Left renal cortex interstitium (tissue), 4 donors: ENCODE results near the gene CHST13. TPM values are rescaled to one million over a fixed set of nuclear protein-coding genes. Genes with fewer than 3 reads are reported as not detected.

Source experiments
- DNase-seq, 4 donors: peaks; one replicate each; pipeline ENCODE4 v3.0.0-alpha.2; 2013; ENCODE audit warnings: low read depth in 4 of 4, low spot score in 2 of 4, missing footprints in 1 of 4
- polyA plus RNA-seq, 4 donors: library from polyadenylated mRNA; unstranded; fragments of 120-200 nt; gene quantifications; one replicate each; pipeline ENCODE4 v1.2.1, GENCODE V29; 2013; ENCODE audit not compliant: insufficient read length in 4 of 4

CHST13 gene
- polyA plus RNA-seq, 4 donors = 4.0 to 6.5 (median 5.2) TPM

DNA sequence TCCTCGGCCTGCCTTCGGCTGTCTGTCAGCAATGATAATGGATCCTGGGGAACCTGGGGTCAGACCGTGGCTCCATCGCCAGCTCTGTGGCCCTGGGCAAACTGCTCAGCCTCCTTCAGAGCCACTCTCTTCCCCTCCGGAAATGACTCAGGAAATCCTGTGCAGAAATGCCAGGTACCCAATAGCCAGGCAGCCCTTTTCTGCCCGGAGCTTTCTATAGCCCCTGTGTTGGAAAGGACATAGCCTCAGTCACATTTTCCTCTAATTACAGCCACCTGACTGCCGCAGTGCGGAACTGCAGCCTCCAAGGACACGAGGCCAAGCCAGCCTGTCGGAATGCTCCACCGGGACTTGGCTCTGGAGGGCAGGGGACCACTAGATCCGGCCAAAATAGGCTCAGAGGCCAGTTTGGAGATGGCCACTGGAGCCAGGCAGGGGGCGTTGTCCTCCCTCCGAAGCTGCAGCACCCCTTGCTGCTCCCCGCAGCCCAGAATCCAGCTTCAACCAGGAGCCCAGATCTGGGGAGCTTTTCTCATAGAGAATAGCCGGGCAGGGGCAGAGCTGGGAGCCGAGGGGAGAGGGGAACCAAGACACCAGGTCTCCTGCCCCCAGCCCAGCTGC is 36.7 kb upstream of the CHST13 start:
- DNase-seq = no peak

DNA sequence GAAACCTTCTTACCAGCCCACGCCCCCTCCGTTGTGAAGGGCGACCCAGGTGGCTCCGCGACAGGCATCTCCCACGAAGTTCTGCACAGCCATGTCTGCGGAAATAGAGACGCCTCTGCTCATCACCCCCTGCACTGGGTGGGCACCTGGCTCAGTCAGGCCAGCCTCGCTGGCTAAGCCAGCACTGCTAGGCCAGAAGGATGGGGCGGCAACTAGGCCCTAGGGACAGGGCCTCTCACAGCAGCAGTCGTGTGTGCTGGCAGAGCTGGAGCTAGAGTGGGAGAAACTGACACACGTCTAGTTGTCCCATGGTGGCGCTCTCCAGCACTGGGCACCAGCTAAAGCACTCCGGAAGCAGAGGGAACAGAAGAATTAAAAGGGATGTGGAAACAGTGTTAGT is 35.8 kb upstream of the CHST13 start:
- DNase-seq = no peak

DNA sequence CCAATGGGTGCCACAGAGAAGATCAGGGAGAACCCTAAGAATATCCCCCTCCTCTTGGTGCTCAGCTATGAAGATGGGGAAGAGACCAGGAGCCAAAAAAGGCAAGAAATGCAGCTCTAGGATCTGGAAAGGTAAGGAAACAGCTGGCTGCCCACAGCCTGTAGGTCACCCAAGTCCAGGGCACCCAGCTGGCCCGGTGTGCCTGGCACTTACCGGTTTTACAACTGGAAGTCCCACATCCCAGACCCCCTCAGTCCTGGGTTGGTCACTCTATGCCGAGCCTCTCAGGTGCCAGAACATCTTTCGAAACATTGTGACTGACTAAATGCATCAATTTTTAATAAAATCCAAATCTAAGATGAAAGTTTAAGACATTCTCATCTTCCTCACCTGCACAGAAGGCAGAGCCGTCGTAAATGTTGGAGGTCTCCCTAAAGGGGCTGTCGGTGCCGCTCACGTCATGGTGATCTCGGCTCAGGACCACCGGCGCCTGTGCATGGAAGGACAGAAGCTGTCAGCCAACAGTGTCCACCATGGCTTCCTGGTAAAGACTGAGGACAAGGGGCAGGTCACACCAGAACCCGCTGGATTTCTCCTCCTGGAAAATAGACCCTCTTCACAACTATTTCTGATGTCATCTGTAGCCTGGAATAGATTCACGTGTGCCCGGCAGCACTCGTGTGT is 34.9 kb upstream of the CHST13 start:
- DNase-seq = no peak

DNA sequence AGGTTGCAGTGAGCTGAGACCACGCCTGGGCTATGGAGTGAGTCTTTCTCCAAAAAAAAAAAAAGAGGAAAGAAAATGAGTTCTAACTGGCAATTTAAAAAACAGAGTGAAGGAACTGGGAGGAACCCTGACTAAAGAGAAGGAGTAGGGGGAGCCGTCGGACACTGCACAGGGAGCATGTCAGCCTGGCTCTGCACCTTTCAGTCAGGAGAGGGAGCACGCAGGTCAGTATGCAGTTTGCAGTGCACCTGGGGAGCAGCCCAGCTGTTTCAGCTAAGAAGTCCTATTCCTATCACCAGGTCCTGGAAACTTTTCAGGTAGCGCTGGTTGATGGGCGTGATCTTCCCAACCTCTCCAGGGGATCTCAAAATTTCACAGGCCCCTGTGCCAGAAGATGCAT is 33.3 kb upstream of the CHST13 start:
- no peak for DNase-seq

DNA sequence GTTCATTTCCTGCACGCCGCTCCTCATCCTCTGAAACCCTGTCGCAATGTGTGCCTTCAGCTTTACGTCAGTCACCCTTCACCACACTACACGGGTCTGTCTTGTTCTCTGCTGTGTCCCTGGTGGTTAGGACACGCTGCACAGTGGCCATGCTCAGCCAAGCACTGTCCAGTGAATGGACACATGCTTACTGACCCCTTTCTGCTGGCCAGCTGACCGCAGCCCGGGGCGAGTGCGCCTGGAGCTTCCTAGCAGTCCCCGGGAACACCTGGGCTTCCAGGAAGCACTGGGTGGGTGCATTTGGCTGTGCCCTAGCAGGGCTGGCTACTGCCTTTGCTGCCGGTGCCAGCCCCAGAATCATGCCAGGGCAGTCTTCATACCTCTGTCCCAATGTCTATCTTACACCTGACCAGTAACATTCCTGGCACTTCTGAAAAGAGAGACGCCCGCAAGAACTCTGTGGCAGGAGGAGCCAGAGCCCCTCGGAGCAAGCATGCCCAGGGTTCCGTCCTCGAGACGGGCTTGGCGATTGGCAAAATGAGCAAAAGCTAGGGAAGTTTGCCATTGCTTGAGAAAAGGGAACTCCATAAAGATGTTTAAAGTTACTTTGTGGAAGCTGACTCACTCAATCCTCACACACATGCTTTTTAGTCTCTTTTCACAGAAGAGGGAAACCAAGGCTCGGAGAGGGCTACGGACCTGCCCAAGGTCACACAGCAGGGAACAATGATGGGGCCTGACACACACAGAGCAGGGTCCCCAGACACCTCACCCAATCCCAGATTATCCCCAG is 32.5 kb upstream of the CHST13 start:
- DNase-seq = no peak

DNA sequence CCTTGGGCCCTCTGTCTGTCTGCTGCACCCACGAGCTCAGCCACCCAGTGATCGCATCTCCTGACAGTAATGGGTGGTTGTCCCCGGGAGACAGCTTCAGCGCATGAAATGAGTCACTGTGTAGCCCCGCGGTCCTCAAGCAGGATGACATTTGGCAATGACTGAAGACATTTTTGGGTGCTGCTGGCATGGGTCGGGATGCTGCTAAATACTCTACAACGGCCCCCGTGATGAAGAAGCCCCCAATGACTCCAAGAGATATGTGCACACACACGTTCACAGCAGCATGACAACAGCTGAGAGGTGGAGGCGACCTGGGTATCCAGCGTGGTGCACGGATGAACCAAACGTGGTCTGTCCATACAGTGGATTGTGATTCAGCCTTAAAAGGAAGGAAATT is 30.9 kb upstream of the CHST13 start:
- DNase-seq = no peak

DNA sequence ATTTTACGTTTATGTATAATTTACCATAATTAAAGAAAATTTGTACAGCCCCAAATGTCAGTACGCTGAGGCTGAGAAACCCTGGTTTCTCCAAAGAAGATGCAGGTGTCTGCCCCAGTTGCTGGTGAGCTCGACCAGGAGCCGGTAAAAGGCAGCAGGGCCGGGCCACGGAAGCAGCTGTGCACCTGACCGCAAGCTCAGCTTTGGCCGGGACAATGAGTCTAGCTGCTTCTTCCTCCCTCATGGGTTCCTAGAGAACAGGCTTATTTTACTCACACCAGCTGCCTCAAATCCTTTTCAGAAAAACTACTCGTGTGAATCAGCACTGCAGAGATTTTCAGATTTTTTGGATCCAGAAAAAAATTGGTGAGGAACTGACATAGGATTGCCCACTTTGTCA is 30.2 kb upstream of the CHST13 start:
- DNase-seq = no peak

DNA sequence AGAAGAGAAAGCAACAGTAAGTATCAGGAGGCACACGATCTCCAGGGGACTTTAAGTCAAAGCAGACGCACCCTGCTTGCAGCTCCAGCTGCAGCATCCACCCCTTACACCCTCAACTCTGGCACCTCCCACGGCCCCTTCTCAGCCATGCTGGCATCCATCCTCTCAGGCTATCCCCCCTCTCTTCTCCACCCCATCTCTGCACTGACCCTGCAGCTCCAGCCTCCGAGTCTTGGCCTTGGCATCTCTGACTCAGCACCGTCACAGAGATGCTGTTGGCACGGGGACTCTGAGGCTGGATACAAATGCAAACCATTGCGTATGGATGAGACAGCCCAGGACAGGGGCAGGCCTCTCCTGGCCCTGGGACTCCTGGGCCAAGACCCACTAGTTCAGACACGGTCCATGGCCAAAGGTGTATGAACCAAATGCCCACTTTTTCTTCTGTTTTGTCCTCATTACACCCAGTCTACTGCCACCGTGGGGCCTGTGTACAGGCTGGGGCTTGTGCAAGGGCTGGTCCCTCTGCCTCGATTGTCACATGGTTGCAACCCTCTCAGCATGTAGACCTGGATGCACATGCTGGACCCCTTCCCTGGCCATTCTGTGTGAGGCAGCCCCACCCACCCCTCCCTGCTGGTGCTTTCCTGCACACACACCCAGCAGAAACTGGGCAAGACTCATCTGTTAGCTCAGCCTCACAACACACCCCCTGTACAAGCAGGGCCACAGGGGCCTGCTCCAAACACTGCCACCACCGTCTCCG is 29.6 kb upstream of the CHST13 start:
- DNase-seq = no peak

DNA sequence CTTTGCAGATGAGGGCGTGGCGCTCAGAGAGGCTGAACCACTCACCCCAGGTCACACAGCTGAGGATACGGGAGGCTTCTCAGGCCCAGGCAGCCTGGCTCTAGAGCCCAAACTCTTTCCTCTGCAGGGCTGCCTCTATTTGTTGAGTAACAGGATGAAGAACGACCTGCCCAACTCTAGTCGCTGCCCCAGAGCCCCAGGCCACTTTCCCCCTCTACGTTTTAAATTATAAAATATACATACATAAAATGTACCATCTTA is 29.1 kb upstream of the CHST13 start:
- no peak for DNase-seq

DNA sequence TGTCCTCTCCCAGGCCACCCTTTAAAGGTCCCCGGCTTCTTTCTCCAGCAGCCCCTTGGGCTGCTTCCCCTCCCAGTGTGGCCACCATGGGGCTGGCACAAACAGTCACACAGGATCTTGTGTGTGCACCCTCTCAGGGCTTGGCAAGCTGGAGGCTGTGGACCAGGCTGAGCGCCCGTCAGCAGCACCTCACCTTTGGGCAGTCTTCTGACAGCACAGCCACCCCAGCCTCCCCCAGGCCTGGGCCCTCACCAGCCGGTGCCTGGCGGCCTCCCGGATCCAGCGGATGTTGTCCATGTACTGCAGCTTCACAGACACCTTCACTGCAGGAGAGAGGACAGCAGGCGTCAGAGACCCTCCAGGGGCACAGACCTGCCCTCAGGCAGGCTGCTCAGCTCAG is 28.2 kb upstream of the CHST13 start:
- DNase-seq = no peak

DNA sequence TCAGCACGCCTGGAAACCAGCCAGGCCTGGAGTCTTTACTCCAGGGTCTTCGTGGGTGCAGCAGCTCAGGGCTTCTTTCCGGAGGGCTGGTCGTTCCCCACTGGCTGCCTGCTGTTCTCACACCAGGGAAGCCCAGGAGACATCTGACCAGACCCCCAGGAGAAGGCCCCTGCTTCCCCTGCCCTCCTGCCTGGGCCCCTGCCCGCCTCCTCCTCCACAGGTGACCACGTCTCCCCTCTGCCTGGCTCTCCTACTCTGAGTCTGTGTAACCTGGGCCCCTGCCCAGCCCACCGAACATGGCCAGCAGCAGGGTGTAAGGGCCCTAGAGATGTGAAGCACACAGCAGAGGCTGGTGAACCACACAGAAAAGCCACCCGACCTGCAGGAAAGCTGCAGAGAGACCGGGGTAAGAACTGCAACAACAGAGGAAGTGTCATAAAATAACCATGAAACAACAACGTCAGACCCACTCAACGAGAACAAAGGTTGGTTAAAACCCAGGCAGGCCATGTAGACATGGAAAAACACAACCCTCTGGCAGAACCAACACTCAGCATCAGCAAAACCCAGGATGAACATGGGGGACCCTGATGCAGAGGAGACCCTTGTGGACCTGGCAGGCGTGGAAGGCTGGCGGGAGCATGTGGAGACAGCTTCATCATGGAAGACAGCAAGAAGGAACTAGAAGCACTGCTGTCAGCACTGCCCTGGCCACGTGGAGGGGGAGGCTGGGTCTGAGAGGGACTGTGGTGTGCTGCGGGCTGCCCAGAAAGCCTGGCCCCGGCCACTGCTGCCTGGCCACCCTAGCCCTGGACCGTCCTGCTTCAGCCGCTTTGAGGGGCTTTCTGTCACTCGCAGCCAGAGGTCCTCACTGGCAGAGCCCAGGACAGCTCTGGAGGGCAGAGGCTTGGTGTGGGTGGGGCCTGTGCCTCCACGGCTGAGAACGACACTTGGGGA is 26.8 kb upstream of the CHST13 start:
- DNase-seq = no peak

DNA sequence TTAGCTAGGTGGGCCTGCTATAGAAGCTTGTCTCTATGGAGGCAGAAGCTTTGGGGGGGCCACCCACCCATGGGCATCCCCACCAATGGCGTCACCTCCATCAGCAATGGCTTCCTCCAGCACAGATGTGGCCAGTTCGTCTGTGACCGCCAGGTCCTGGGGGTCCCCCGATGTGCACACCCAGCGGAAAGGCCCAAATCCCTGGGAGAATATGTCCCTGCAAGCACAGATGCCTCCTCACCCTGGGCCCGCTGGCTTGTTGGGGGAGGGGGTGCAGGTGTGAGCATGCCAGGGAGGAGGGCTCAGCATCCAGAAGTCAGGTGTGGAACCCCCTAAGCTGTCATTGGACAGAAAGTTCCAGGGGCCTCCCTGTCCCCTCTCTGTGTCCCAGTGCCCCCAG is 26.0 kb upstream of the CHST13 start:
- DNase-seq = no peak

DNA sequence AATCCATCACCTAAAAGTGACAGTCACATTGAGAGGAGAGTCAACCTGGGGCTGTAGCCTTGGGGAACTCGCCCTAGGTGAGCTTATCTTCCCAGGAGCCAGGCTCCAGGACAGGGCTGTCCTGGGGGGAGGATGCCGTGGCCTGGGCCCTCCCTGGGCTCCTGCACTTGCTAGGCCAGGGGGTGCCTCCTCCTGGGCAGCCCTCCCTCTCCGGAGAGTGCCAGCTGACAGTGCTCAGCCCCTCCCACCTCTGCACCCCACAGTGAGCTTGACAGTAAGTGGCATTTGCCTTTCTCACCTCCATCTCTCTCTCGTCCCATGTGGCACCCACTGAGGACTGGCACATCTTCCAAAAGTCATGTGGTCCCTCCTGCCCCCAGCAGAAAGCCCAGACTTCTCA is 25.5 kb upstream of the CHST13 start:
- DNase-seq = no peak

DNA sequence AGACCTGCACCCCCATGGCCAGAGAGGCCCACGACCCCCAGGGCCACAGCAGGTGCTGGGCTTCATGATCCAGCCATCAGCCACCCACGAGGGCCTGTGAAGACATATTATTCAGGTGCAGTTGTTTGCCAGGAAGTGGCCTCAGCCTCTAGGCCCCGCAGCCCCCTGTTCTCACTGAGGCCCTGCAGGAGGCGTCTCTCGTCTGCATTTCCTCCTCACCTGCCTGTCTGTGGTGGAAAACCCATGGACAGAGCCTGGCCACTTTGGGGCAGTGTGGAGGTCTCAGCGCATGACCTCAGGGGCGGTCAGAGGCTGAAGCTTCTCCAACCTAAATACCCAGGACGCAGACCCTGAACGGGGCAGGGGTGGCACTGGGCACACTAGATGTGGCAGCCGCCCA is 25.0 kb upstream of the CHST13 start:
- no peak for DNase-seq

DNA sequence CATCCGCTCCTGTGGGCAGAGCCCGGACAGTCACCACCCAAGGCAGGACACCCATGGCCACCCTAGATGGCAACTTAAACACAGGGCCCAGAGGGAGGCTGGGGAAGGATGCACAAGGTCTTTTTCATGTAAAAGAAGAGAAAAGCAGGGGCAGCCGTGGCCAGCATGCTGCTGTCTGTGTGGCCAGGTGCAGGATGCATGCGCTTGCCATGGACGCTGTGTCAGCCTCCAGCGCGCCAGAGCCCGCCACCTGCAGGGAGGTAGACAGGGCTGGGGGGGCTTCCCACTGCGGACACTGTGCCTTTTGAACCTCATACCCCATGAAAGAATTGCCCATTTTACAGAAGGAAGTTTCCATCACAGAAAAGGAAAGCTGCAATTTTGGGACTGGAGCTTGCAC is 24.6 kb upstream of the CHST13 start:
- no peak for DNase-seq

DNA sequence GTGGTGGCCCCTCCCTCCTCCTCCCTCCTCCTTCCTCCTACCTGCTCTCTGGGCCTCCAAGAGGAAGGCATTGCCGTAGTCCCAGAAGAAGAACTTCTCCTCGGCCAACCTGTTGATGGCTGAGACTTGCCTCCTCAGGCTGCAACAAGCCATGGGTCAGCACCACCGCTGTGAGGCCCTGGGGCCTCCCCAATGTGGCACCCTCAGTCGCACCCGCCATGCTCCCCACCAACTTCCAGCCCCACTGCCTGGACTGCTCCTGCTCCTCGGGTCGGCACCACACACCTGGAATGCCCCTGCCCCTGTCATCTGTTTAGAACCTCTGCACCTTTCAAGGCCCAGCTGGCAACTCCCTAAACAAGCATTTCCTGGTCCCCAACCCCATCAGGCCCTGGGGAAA is 23.9 kb upstream of the CHST13 start:
- DNase-seq = no peak

DNA sequence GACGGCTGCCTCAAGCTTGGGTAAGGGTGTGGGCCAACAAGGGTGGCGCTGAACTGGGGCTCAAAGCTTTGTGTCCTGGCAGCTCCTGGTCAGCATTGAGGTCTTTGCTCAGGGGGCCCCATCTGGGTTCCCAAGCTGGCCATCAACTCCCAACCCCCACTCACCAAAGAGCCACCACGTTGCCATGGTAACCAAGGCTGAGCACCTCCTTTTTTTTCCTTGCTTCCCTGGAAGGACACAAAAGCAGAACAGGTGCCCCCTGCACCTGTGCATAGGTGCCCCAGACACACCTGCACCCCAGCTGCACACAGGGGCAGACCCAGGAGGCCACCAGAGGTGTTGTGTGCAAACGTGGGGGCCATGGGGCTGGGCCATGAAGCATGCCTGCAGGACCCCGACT is 22.9 kb upstream of the CHST13 start:
- DNase-seq = no peak

DNA sequence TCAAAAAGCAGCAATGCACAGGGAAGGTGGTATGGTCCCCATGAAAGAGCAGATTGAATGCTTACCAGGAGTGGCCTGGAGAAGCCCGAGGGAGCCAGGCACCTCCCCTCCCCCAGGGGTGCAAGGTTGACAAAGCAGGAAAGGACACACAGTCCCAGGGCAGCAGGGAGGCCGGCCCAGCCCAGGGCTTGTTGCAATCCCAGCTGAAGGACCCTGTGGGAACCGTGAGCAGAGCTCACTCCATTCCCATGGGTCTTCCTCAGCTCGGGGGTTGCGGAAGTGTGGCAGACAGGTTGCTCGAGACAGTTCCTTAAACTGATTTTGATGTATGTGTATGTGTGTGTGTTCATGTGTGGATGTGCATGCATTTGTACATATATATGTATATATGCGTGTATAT is 22.2 kb upstream of the CHST13 start:
- no peak for DNase-seq

DNA sequence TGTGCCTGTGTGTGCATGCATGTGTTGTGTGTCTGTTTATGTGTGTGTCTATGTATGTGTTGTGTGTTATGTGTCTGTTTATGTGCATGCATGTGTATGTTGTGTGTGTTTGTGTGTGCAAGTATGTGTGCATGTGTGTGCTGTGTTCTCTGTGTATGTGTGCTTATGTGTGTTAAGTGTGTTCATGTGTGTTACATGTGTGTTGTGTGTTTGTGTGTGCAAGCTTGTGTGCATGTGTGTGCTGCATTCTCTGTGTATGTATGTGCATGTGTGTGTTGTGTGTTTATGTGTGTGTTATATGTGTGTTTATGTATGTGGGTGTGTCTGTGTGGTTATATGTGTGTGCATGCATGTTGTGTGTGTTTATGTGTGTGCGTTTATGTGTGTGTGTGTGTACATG is 21.3 kb upstream of the CHST13 start:
- no peak for DNase-seq

DNA sequence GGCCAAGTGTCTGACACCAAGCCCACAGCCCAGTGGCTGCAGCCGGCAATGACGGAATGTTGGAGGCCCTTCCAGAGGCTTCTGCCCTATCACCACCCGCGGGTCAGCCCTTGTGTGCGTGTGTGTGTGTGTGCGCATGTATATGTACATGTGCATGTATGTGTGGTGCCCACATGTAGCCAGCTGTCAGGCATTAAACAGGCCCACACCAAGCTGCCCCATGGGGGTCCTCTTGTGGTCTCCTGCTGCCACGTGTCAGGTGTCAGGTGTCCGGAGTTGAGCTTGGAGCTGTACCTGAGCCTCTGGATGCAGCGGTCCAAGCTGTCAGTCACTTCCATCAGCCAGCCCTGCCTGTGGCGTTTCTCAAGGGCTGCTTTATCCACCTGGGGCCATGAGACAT is 20.3 kb upstream of the CHST13 start:
- DNase-seq = no peak
